Ecto neural progenitor cell (in vitro differentiated cells): Measurements from ENCODE around the gene ZMIZ1.

Source experiments
- DNase-seq: peaks from one replicate; pipeline ENCODE4 v3.0.0-alpha.2; 2018; ENCODE audit warnings: low spot score

ZMIZ1 gene

DNA sequence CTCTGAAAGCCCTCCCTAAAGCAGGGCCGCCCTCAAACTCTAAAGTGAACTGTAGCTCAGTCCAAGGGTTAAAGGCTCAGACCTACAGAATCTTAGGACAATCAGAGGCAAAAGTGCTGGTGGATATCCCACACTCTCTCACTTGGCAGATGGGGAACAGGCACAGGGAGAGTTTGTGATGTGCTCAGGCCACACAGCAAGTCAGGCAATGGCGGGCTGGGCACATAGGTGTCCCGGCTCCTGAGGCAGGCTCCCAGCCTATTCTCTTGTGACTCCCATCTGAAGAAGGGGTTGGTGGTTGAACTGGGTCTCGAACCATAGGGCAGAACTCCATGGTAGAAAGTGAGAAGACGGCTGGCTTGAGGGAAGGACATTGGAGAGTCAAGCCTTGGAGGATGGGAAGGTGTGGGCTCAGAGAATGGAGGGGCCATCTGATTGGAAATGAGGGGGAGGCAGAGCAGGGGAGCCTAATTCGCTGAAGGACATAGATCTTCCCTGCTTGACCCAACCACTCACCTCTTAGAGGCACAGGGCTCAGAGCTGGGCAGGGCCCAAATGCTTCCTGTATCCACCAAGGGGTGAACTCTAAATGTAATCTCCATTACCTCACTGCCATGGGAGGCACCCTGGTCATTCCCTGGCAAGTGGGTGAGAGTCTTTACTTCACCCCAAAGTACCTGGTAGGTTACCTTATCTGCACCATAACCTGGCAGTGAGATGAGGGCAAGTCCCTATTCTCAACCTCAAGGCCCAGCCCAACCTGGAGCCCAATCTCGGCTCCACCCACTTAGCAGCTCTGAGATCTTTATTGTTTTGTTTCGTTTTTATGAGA, 4.9 kb upstream of the ZMIZ1 start:
- DNase-seq, result no peak

- DNase-seq, result no peak
Observed at GRCh38 chr10:79065091-79065551, 3.6 kb upstream of the ZMIZ1 start.

GRCh38 chr10:79065853-79066252, 2.9 kb upstream of the ZMIZ1 start:
- no peak for DNase-seq

- DNase-seq, result no peak
Observed at GRCh38 chr10:79066411-79067240, 2.1 kb upstream of the ZMIZ1 start.

DNA sequence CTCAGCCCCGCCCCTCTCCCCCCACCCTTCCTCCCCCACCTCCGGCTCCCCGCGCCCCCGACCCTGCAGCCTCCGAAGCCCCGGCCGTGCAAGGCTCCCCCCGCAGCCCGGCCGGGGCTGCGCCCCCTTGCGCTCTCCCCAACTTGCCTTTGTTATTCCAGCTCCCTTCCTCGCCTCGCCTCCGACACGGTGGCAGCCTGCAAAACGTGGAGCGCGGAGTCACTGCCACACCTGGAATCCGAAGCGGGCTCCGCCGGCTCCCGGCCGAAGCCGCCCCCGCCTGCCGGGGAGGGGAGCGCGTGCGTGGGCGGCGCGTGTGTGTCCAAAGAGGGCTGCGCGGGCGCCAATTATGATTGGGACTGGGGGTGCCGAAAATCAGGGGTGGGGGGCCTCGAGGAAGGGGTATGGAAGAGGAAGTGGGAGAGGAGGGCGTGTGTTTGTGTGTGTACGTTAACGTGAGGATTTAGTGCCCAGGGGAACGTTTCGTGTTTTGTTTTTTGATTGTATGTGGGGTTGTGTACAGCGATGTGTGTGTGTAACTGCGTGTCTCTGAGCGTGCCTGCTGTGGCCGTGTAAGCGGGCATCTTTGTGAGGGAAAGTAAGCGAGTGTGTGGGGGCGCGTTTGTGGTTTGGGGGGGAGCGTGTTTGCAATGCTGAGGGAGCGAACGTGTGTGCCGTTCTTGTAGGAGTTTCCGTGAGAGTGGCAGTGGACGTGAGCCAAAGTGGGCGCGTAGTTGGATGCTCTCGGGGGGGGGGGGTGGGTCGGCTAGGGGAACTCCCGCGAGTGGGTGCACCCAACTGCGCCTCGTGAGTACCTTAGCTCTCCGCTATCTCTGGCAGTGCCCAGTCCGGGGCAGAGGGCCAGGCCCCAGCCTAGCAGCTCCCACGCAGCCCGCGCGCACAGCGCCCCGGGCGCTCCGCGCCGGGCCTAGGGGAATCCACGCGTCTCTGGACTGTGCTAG, 1.2 kb upstream of the ZMIZ1 start:
- DNase-seq, result peak; percentile 97

DNA sequence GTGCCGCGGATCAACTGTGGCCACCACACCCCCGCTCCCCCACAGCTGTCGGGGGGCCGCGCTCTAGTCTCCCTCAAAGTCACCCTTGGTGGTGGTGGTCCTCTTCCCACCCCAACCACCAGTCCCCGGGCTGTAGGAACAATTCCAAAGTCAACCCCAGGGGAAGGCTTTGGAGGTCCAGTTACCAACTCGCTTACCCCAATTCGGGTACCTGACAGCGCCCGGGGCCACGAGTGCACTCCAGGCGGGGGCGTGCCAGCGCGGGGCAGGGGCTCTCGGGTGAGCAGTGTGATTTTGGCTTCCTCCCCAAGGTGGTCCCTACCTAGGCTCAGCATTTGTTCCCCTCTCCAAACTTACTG, 584 bp upstream of the ZMIZ1 start:
- DNase-seq, result no peak

GRCh38 chr10:79069325-79070080, 737 bp downstream of the ZMIZ1 start:
- DNase-seq, result peak; percentile 64

GRCh38 chr10:79070081-79070605, 1.4 kb downstream of the ZMIZ1 start:
- peak; percentile 73 for DNase-seq

GRCh38 chr10:79070606-79071395, 2.0 kb downstream of the ZMIZ1 start:
- peak; percentile 73 for DNase-seq

- DNase-seq, result peak; percentile 71
Observed at GRCh38 chr10:79071396-79071923, 2.7 kb downstream of the ZMIZ1 start.

DNA sequence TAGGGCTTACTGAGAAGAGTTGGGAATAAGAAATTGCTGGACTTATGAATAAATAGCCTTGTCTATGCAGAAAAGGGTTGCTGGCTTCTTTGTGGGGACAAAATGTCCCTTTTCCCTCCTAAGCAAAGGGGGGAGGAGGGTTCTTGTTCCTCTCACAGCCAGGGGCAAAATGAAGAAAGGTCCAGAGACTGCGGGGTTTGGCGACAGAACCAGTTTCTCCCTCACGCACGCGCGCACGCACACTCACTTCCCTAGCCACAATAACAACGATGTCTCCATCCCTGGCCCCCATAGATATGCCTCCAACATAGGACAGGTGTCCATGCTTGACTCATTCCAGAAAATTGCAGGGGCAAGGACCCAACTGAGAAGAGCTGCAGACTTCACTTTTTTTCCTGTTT, 3.3 kb downstream of the ZMIZ1 start:
- DNase-seq, result no peak

DNA sequence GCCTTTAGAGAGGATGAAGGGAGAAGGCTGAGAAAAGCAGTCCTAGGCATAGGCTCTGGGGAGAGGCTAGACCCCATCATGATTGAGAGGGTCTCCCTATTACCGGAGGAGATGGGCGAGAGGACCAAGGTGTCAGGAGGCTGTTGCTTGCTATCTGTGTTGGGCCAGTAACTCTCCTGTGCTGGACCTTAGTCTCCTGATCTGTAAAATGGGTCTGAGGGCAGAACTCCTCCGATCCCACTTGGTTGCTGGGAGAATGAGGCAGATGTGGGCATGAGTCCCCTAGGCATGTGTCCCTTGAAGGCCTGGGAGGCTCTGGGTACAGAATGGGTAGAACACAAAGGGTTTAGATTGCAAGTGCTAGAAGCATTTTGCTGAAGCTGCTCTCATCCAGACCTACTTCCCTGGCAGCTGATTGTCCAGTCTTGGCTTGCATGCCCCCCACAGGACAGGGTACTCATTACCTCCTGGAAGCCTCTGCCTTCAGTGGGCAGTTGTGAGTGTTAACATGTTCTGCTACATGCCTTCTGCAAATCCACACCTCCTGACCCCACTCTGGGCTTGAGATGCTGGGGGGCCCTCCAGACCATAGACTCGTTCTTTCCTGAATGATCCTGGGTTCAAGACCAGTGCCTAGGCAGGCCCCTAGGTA, 4.4 kb downstream of the ZMIZ1 start:
- DNase-seq, result no peak

DNA sequence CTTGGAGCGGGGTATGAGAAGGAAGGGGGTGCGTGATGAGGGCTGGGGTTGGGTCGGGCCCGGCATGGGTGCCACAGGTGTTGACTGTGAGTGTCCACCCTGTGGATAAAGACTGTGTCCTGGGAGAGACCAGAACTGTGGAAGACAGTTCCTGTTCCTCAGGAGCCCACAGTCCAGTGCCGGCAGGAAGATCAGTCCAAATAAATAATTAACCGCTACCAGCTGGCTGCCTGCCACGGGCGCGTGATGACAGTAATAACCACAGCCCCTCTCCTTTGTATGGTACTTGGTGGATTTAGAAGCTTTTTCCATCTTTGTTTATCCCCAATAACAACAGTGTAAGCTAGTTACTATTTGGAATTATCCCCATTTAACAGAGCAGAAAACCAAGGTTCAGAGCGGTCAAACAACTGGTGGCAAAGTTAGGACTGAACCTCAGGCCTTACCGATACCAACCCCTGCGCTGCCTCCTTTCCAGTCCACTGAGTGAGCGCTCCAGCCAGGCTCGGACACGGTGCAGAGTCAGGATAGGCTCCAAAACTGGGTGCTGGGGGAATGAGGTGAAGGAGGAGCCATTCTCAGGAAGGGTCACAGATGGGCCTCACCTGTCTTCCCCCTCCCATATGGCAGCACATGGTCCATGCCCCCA, 5.1 kb downstream of the ZMIZ1 start:
- no peak for DNase-seq

- DNase-seq, result no peak
Observed at GRCh38 chr10:79074732-79075131, 6.0 kb downstream of the ZMIZ1 start.

DNA sequence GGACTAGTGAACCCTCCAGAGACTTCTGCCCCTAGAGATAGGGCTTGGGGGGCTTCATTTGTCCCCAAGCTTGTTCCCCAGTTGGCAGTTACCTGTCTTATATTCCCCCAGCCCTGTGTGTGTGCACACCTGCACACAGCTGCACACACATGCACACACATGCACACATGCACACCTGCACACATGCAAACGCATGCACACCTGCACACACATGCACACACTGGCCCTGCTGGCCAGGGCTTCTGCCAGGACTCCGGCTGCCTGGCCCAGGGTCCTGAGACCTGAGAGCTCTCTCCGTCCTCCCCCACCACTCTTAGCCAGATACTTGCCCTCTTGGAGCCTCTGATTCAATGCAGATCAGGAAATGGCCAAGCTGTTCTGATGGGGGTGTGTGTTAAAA, 6.7 kb downstream of the ZMIZ1 start:
- DNase-seq, result no peak

DNA sequence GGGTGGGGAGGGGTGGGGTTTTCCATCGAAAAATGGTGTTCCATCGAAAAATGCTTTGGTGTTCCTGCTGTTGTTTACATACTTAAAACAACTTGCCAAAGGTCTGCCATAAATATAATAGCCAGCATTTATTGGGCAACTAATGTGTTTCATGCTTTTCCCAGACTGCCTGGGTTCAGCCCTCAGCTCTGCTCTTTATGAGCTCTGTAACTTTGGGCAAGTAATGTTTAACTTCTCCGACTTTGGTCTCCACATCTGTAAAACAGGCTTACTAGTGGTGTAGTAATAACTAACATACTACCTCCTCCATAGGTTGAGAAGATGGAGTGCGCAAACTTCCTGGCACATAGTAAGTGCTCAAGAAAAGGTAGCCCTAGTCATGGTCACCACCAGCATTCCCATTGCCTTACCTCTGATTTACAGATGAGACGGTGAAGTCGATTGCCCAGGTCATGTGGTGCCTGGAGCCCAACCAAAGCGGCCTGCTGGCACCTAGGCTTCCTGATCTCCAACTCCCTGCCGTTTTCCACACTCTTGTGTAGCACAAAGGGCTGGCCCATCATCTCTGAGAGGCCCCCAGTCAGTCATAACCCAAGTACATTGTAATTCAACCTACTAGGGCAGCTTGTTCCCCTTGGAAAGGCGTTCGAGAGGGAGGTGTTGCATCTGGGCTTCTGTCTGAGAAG, 8.9 kb downstream of the ZMIZ1 start:
- no peak for DNase-seq

DNA sequence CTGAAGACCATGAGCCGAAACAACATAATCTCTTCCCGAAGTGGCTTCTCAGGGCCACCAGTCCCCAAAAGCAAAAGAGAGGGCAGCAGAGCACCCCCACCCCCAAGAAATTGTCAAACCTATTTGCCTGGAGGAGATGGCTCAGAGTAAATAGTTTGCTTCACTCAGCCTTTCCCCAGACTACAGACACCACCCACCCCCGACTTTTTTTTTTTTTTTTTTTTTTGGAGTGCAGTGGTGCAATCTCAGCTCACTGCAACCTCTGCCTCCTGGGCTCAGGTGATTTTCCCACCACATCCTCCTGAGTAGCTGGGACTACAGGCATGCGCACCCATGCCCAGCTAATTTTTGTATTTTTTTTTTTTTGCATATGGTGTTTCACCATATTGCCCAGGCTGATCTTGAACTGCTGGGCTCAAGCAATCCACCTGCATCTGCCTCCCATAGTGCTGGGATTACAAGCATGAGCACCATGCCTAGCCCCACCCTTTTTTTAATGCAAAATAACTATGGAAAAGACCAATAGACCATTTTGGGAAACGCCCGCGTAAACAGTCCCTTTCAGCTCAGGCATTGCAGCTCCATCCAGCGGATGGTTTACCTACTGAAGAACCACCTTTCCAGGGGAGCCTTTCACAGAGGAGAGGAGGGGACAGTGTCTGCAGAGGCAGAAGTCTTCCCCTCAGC, 9.7 kb downstream of the ZMIZ1 start:
- DNase-seq, result no peak

- no peak for DNase-seq
Observed at GRCh38 chr10:79079054-79079397, 10.3 kb downstream of the ZMIZ1 start.
